Fibroblast of gingiva (primary cell): ENCODE results near the gene AHSG.

Experiments used
- DNase-seq: peaks from one replicate; pipeline ENCODE4 v3.0.0-alpha.2; 2011; ENCODE audit warnings: low read depth

The AHSG gene

GRCh38 chr3:186592682-186593081 lies 20.2 kb upstream of the AHSG start:
- no peak for DNase-seq

- DNase-seq = no peak
Measured at GRCh38 chr3:186593862-186594261, 19.0 kb upstream of the AHSG start.

- DNase-seq = no peak
Measured at GRCh38 chr3:186594591-186595113, 18.2 kb upstream of the AHSG start.

- no peak for DNase-seq
Measured at GRCh38 chr3:186596568-186597287, 16.1 kb upstream of the AHSG start.

GRCh38 chr3:186598108-186598784 lies 14.6 kb upstream of the AHSG start:
- DNase-seq = peak; percentile 43

- no peak for DNase-seq
Measured at GRCh38 chr3:186598794-186599141, 14.1 kb upstream of the AHSG start.

- DNase-seq = no peak
Measured at GRCh38 chr3:186599142-186599784, 13.6 kb upstream of the AHSG start.

- no peak for DNase-seq
Measured at GRCh38 chr3:186599785-186600166, 13.1 kb upstream of the AHSG start.

- no peak for DNase-seq
Measured at GRCh38 chr3:186600896-186601295, 12.0 kb upstream of the AHSG start.

GRCh38 chr3:186603159-186603558 lies 9.7 kb upstream of the AHSG start:
- DNase-seq = no peak

GRCh38 chr3:186605078-186605477 lies 7.8 kb upstream of the AHSG start:
- no peak for DNase-seq

GRCh38 chr3:186605561-186606545 lies 7.0 kb upstream of the AHSG start:
- no peak for DNase-seq

GRCh38 chr3:186608624-186609215 lies 4.1 kb upstream of the AHSG start:
- no peak for DNase-seq

- no peak for DNase-seq
Measured at GRCh38 chr3:186609247-186609868, 3.5 kb upstream of the AHSG start.

GRCh38 chr3:186612065-186612464 lies 795 bp upstream of the AHSG start:
- no peak for DNase-seq

- DNase-seq = no peak
Measured at GRCh38 chr3:186613637-186614265, 891 bp downstream of the AHSG start.

- DNase-seq = no peak
Measured at GRCh38 chr3:186614266-186614596, 1.4 kb downstream of the AHSG start.

- DNase-seq = peak; percentile 54
Measured at GRCh38 chr3:186614597-186615483, 2.0 kb downstream of the AHSG start.

- no peak for DNase-seq
Measured at GRCh38 chr3:186616299-186616617, 3.4 kb downstream of the AHSG start.
